Thyroid gland (tissue), 4 donors: Measurements from ENCODE around the gene CACNA1I. TPM values are rescaled to one million over a fixed set of nuclear protein-coding genes. Genes with fewer than 3 reads are reported as not detected.
A peak's percentile ranks its signal among the peaks of the same experiment; 100 is the strongest.

Experiments used
- DNase-seq, 2 donors: peaks; one replicate each; pipeline ENCODE4 v3.0.0-alpha.2; 2019
- H3K27ac ChIP-seq, 3 donors: fragments of 200-600 bp; sonication (generic); 1 replicate in 2 of 3; 2 replicates in 1 of 3; pipeline ENCODE4 v1.5.1; 2016 to 2019; ENCODE audit warnings: mild to moderate bottlenecking in 1 of 3, moderate library complexity in 1 of 3
- H3K27me3 ChIP-seq: fragments of 200-600 bp; sonication (generic); one replicate; pipeline ENCODE4 v1.5.1; 2019
- H3K36me3 ChIP-seq, 2 donors: fragments of 200-600 bp; sonication (generic); one replicate each; pipeline ENCODE4 v1.5.1; 2016 to 2019
- H3K4me1 ChIP-seq, 2 donors: fragments of 200-600 bp; sonication (generic); one replicate each; pipeline ENCODE4 v1.5.1; 2017 to 2019
- H3K4me3 ChIP-seq, 3 donors: fragments of 200-600 bp; sonication (generic); replicated peaks in 1 of 3; 1 replicate in 2 of 3; 2 replicates in 1 of 3; pipeline ENCODE4 v1.5.1; 2016; ENCODE audit warnings: mild to moderate bottlenecking in 1 of 3
- H3K9me3 ChIP-seq: fragments of 200-600 bp; sonication (generic); one replicate; pipeline ENCODE4 v1.5.1; 2017
- CTCF ChIP-seq, 6 experiments: fragments of 200-600 bp in 3 of 6; fragments of 450-650 bp in 3 of 6; sonication (generic) in 3 of 6; IDR thresholded peaks; one replicate each; pipeline ENCODE4 v1.5.1; 2016 to 2019; ENCODE audit warnings: antibody characterized with exemption in 6 of 6, mild to moderate bottlenecking in 2 of 6, inconsistent platforms in 1 of 6, moderate library complexity in 1 of 6
- POLR2A ChIP-seq, 2 donors: fragments of 450-650 bp; IDR thresholded peaks; one replicate each; pipeline ENCODE4 v1.6.1; 2017; ENCODE audit warnings: antibody characterized with exemption in 2 of 2, mild to moderate bottlenecking in 2 of 2, moderate library complexity in 1 of 2
- WGBS, 2 donors: methylation state at CpG; one replicate each; pipeline ENCODE4 v1.1.5; 2017; 5-methylcytosine and 5-hydroxymethylcytosine counted together
- intact Hi-C: fragments of 100-400 bp; cut with DNase I; formaldehyde crosslinking; loops from one replicate; pipeline ENCODE4 v1.15.1; 2023
- total RNA-seq, 4 donors: library from RNA; depleted of rRNA; stranded (reverse); fragments of >200 nt; gene quantifications; one replicate each; pipeline ENCODE4 v1.2.3, GENCODE V29; 2016

Gene CACNA1I
- total RNA-seq, 4 donors from 2014 or later = 3.7 to 10.7 (median 6.4) TPM

- DNase-seq = peak; percentile 12 to 43
- Histone ChIP-seq H3K27ac (no peak overlapping the region), H3K9me3 (no peaks in the 10 kb centered on the region), H3K27me3 (peaks cover 5% of the 10 kb centered on the region), H3K4me1 (peaks cover 14 to 24% of the 10 kb centered on the region in 2 donors), H3K4me3 (no peak overlapping the region), H3K36me3 (no peaks in the 10 kb centered on the region)
- intact Hi-C loops = no loop called here
- TF ChIP-seq POLR2A (IDR thresholded peaks at IDR 0.05) = no peak
- no peak for TF ChIP-seq CTCF (IDR thresholded peaks at IDR 0.05)
- 16 to 32% methylated on average over 10 to 20 of the region's 77 CpGs for WGBS, 2 donors
Measured at GRCh38 chr22:39661842-39662685, 91.5 kb downstream of the CACNA1I start.

- 65 to 74% methylated on average over 10 to 12 of the region's 26 CpGs for WGBS, 2 donors
- Histone ChIP-seq H3K27ac (no peak overlapping the region), H3K4me1 (peaks cover 14 to 26% of the 10 kb centered on the region in 2 donors), H3K36me3 (no peaks in the 10 kb centered on the region), H3K27me3 (peaks cover 5% of the 10 kb centered on the region), H3K9me3 (no peaks in the 10 kb centered on the region), H3K4me3 (no peak overlapping the region)
- DNase-seq = no peak
- intact Hi-C loops = no loop called here
- TF ChIP-seq POLR2A (IDR thresholded peaks at IDR 0.05) (no peak), CTCF (IDR thresholded peaks at IDR 0.05) (no peak)
Measured at GRCh38 chr22:39662686-39663052, 92.1 kb downstream of the CACNA1I start.

DNA sequence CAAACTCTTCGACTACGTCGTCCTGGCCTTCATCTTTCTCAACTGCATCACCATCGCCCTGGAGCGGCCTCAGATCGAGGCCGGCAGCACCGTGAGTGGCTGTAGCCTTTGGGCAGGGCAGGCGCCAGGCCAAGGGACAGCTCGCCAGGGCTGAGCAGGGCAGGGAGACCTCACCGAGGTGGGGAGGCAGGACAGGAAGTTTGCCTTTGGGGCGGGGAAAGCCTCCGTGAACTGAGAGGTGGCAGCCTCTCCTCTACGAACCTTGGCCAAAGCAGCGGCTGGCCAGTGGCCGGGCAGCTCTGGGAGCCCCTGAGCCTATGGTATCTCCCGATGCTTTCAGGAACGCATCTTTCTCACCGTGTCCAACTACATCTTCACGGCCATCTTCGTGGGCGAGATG is 93.2 kb downstream of the CACNA1I start:
- H3K36me3 ChIP-seq = no peaks in the 10 kb centered on the region
- peaks cover 14 to 26% of the 10 kb centered on the region in 2 donors for H3K4me1 ChIP-seq
- WGBS, 2 donors = 69 to 75% methylated on average over 15 to 21 of the region's 22 CpGs
- TF ChIP-seq POLR2A (IDR thresholded peaks at IDR 0.05) (no peak), CTCF (IDR thresholded peaks at IDR 0.05) (no peak)
- H3K27ac ChIP-seq = no peak overlapping the region
- H3K4me3 ChIP-seq = no peak overlapping the region
- no peaks in the 10 kb centered on the region for H3K9me3 ChIP-seq
- DNase-seq = no peak
- intact Hi-C loops = no loop called here
- peaks cover 5% of the 10 kb centered on the region for H3K27me3 ChIP-seq

DNA sequence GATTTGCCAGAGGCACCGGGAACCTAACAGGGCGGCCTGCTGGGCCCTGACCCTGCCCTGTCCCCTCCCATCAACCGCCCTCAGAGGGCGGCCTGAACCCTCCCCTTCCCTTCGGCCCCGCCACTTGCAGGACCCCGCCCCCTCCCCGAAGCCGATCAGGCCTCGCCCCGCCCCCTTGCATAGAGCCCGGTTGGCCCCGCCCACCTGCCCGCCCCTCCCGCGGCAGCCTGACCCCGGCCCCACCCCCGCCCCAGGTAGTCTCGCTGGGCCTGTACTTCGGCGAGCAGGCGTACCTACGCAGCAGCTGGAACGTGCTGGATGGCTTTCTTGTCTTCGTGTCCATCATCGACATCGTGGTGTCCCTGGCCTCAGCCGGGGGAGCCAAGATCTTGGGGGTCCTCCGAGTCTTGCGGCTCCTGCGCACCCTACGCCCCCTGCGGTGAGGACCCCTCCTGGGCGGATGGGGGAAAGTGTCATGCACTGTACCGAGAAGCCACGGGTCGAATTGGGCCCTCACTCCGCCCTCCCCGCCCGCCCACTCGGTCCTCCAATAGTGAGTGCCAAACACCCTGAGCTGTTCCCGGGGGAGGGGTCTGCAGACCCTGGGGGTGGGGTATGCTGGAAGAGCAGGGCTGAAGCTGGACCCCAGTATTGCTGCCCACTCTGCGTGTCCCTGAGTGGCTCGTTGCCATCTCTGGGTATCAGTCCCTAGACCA is 94.1 kb downstream of the CACNA1I start:
- Histone ChIP-seq H3K9me3 (no peaks in the 10 kb centered on the region), H3K4me1 (peaks cover 14 to 26% of the 10 kb centered on the region in 2 donors), H3K36me3 (no peaks in the 10 kb centered on the region), H3K4me3 (no peak overlapping the region), H3K27ac (peak overlapping the region in 2 of 3 donors; percentile 55 to 75), H3K27me3 (peaks cover 5% of the 10 kb centered on the region)
- no peak for TF ChIP-seq POLR2A (IDR thresholded peaks at IDR 0.05)
- TF ChIP-seq CTCF (IDR thresholded peaks at IDR 0.05) = no peak
- no peak for DNase-seq
- intact Hi-C loops = no loop called here
- WGBS, 2 donors = 46 to 68% methylated on average over 4 to 12 of the region's 44 CpGs

DNA sequence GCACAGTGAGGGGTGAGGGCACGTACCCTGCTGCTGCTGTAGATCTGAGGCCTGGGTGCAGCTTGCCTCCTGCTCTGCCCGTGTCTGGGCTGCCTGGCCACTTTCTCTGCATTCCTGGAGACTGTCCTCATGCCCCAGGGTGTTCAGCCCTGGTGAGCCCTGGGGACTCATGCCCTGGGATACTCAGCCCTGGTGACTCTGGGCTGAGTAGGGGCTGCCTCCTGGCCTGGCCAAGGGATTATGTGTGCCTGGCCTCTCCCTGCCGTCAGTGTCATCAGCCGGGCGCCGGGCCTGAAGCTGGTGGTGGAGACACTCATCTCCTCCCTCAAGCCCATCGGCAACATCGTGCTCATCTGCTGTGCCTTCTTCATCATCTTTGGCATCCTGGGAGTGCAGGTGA is 94.7 kb downstream of the CACNA1I start:
- peak; percentile 63 to 66 for DNase-seq
- intact Hi-C loops = no loop called here
- 60 to 76% methylated on average over 1 to 6 of the region's 8 CpGs for WGBS, 2 donors
- H3K9me3 ChIP-seq = no peaks in the 10 kb centered on the region
- H3K4me3 ChIP-seq = no peak overlapping the region
- H3K27ac ChIP-seq = peak overlapping the region in 2 of 3 donors; percentile 55 to 75
- peaks cover 14 to 26% of the 10 kb centered on the region in 2 donors for H3K4me1 ChIP-seq
- TF ChIP-seq CTCF (IDR thresholded peaks at IDR 0.05) (no peak), POLR2A (IDR thresholded peaks at IDR 0.05) (no peak)
- no peaks in the 10 kb centered on the region for H3K36me3 ChIP-seq
- H3K27me3 ChIP-seq = peaks cover 5% of the 10 kb centered on the region
